Loucy (cell line): ENCODE results near the gene PRCP.

ENCODE experiments used
- H2AFZ ChIP-seq: fragments of 200-600 bp; sonication (generic); 2 replicates; pipeline ENCODE4 v1.6.0; 2016; ENCODE audit warnings: antibody characterized with exemption, mild to moderate bottlenecking, low read length, moderate library complexity
- H3F3A ChIP-seq: fragments of 200-600 bp; 2 replicates; pipeline ENCODE4 v1.6.0; 2016; ENCODE audit warnings: antibody characterized with exemption, low read depth, mild to moderate bottlenecking
- H3K27me3 ChIP-seq: fragments of 200-600 bp; sonication (generic); 2 replicates; pipeline ENCODE4 v1.6.1; 2014; ENCODE audit warnings: low read length, mild to moderate bottlenecking; ENCODE audit not compliant: insufficient read depth, poor library complexity, severe bottlenecking
- H3K36me3 ChIP-seq: fragments of 200-600 bp; sonication (generic); 2 replicates; pipeline ENCODE4 v1.6.1; 2016; ENCODE audit warnings: low read length; ENCODE audit not compliant: insufficient read depth
- H3K4me1 ChIP-seq: fragments of 200-600 bp; sonication (generic); 2 replicates; pipeline ENCODE4 v1.5.1; 2014; ENCODE audit warnings: low read length, mild to moderate bottlenecking; ENCODE audit not compliant: insufficient read depth, poor library complexity, severe bottlenecking
- H3K4me2 ChIP-seq: fragments of 200-600 bp; sonication (generic); 2 replicates; pipeline ENCODE4 v1.6.0; 2014; ENCODE audit warnings: antibody characterized with exemption, low read length, low read depth, mild to moderate bottlenecking; ENCODE audit not compliant: poor library complexity, severe bottlenecking
- H3K4me3 ChIP-seq: fragments of 200-600 bp; sonication (generic); 2 replicates; pipeline ENCODE4 v1.5.1; 2014; ENCODE audit warnings: low read length, mild to moderate bottlenecking, mixed read lengths; ENCODE audit not compliant: poor library complexity, severe bottlenecking
- H3K79me2 ChIP-seq: fragments of 200-600 bp; sonication (generic); 2 replicates; pipeline ENCODE4 v1.6.1; 2014; ENCODE audit warnings: low read length; ENCODE audit not compliant: insufficient read depth
- H3K9ac ChIP-seq: fragments of 200-600 bp; sonication (generic); 2 replicates; pipeline ENCODE4 v1.6.0; 2014; ENCODE audit warnings: mild to moderate bottlenecking, low read depth, low read length, moderate library complexity; ENCODE audit not compliant: poor library complexity, severe bottlenecking
- H3K9me2 ChIP-seq: fragments of 200-600 bp; sonication (generic); replicated peaks from 2 replicates; pipeline ENCODE4 v1.6.1; 2016; ENCODE audit warnings: low read depth, low read length, mixed read lengths
- H3K9me3 ChIP-seq: fragments of 200-600 bp; sonication (generic); 2 replicates; pipeline ENCODE4 v1.6.1; 2014; ENCODE audit warnings: mild to moderate bottlenecking, antibody characterized with exemption, low read length, low read depth; ENCODE audit not compliant: insufficient read depth
- H4K20me1 ChIP-seq: fragments of 200-600 bp; sonication (generic); 2 replicates; pipeline ENCODE4 v1.6.0; 2014; ENCODE audit warnings: antibody characterized with exemption, low read length, mild to moderate bottlenecking; ENCODE audit not compliant: insufficient read depth, poor library complexity, severe bottlenecking
- CTCF ChIP-seq: fragments of 200-600 bp; sonication (generic); conservative IDR thresholded peaks from 2 replicates; pipeline ENCODE4 v1.5.1; 2014; ENCODE audit warnings: mild to moderate bottlenecking, antibody characterized with exemption, low read length
- EZH2phosphoT487 ChIP-seq: fragments of 200-600 bp; IDR thresholded peaks from 2 replicates; pipeline ENCODE4 v1.6.1; 2018; ENCODE audit warnings: antibody characterized with exemption, mild to moderate bottlenecking, moderate library complexity, borderline replicate concordance

PRCP gene

GRCh38 chr11:82889133-82890001 lies 10.9 kb downstream of the PRCP start:
- Histone ChIP-seq H3F3A (no peaks in the 10 kb centered on the region), H4K20me1 (no peaks in the 10 kb centered on the region)
- TF ChIP-seq EZH2phosphoT487 (no peak), CTCF (no peak)

GRCh38 chr11:82883853-82884252 lies 16.4 kb downstream of the PRCP start:
- Histone ChIP-seq H4K20me1 (no peaks in the 10 kb centered on the region), H3K4me1 (no peaks in the 10 kb centered on the region), H3K9me3 (no peaks in the 10 kb centered on the region), H3K79me2 (no peaks in the 10 kb centered on the region), H3K4me2 (no peak overlapping the region), H3F3A (no peaks in the 10 kb centered on the region), H2AFZ (no peak overlapping the region), H3K9ac (no peak overlapping the region), H3K4me3 (no peak overlapping the region), H3K27me3 (no peaks in the 10 kb centered on the region), H3K9me2 (no peaks in the 10 kb centered on the region), H3K36me3 (no peaks in the 10 kb centered on the region)
- TF ChIP-seq CTCF (no peak), EZH2phosphoT487 (no peak)

More at GRCh38 chr11:82889133-82890001, 10.9 kb downstream of the PRCP start:
- H3K4me2 ChIP-seq: no peak overlapping the region
- no peaks in the 10 kb centered on the region for H3K9me3 ChIP-seq
- no peaks in the 10 kb centered on the region for H3K79me2 ChIP-seq
- no peak overlapping the region for H2AFZ ChIP-seq
- no peaks in the 10 kb centered on the region for H3K27me3 ChIP-seq
- H3K4me1 ChIP-seq: no peaks in the 10 kb centered on the region
- no peak overlapping the region for H3K4me3 ChIP-seq
- H3K9ac ChIP-seq: no peak overlapping the region
- no peaks in the 10 kb centered on the region for H3K9me2 ChIP-seq
- H3K36me3 ChIP-seq: no peaks in the 10 kb centered on the region

DNA sequence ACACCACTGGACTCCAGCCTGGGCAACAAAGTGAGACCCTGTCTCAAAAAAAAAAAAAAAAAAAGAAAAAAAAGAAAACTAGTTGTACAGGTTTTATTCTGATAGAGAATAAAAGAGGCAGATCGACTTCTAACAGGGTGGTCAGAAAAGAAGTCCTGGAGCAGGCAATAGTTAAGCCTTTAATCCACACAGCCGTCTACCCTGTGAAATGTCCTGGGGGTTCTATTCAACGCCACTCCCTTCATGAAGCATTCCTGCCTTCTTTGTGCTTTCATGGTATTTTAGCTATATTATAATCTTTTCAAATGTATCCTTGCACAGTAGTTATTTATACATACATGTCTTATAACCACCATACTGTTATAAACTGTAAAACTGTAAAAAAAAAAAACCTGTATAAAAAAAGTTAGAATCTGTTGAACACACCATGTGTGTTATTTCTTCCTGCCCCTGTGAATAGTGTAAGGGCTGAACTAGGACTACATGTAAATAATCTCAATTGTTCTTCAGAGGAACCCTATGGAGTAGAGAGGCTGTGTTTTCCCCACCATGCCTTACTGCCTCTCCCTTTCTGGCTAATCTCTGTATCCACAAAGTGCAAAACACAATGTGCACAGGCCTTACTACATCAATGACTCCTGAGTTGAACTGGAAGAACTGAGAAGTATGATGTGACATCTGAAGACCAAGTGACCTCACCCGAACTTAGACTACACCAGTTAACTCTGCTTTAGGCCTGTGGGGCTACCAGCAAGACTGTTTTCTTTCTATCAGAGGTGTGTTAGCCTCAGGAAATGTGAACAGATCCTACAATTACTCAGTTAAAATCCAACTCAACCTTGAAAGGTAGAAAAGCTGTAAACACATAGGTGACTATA lies 25.3 kb downstream of the PRCP start:
- H3K9me3 ChIP-seq: no peaks in the 10 kb centered on the region
- no peak for TF ChIP-seq EZH2phosphoT487
- no peak for TF ChIP-seq CTCF
- H3K79me2 ChIP-seq: no peaks in the 10 kb centered on the region
- H3K9ac ChIP-seq: no peak overlapping the region
- H3K27me3 ChIP-seq: no peaks in the 10 kb centered on the region
- no peaks in the 10 kb centered on the region for H3K4me1 ChIP-seq
- no peaks in the 10 kb centered on the region for H3F3A ChIP-seq
- no peaks in the 10 kb centered on the region for H3K36me3 ChIP-seq
- no peak overlapping the region for H2AFZ ChIP-seq
- no peaks in the 10 kb centered on the region for H4K20me1 ChIP-seq
- H3K4me3 ChIP-seq: no peak overlapping the region
- H3K9me2 ChIP-seq: no peaks in the 10 kb centered on the region
- H3K4me2 ChIP-seq: no peak overlapping the region
